HEK293 (cell line): Measurements from ENCODE around the gene ACVRL1.

Experiments used
- CTCF ChIP-seq: fragments of 450-650 bp; formaldehyde crosslinking; IDR thresholded peaks from 2 replicates; pipeline ENCODE4 v1.5.1; 2016; ENCODE audit warnings: missing biosample characterization, missing genetic modification characterization
- RBAK ChIP-seq: fragments of 450-650 bp; formaldehyde crosslinking; IDR thresholded peaks from 2 replicates; pipeline ENCODE4 v1.5.1; 2016; ENCODE audit warnings: missing biosample characterization, missing genetic modification characterization
- TSHZ1 ChIP-seq: fragments of 450-650 bp; formaldehyde crosslinking; IDR thresholded peaks from 2 replicates; pipeline ENCODE4 v1.5.1; 2016; ENCODE audit warnings: missing biosample characterization, missing genetic modification characterization, borderline replicate concordance
- ZNF274 ChIP-seq, 2 experiments: fragments of 200-500 bp in 1 of 2; fragments of 450-650 bp in 1 of 2; sonication (Bioruptor generic) in 1 of 2; formaldehyde crosslinking in 1 of 2; IDR thresholded peaks; 2 replicates each; pipeline versions ENCODE4 v1.5.1 to v1.6.1; 2014 to 2016; ENCODE audit warnings: borderline replicate concordance in 1 of 2, inconsistent platforms in 1 of 2, low read length in 1 of 2, missing biosample characterization in 1 of 2, missing genetic modification characterization in 1 of 2
- TF ChIP-seq, protein P1 (sequence below): fragments of 450-650 bp; formaldehyde crosslinking; IDR thresholded peaks from 2 replicates; pipeline ENCODE4 v1.5.1; 2016; ENCODE audit warnings: missing biosample characterization, missing genetic modification characterization

DNA sequence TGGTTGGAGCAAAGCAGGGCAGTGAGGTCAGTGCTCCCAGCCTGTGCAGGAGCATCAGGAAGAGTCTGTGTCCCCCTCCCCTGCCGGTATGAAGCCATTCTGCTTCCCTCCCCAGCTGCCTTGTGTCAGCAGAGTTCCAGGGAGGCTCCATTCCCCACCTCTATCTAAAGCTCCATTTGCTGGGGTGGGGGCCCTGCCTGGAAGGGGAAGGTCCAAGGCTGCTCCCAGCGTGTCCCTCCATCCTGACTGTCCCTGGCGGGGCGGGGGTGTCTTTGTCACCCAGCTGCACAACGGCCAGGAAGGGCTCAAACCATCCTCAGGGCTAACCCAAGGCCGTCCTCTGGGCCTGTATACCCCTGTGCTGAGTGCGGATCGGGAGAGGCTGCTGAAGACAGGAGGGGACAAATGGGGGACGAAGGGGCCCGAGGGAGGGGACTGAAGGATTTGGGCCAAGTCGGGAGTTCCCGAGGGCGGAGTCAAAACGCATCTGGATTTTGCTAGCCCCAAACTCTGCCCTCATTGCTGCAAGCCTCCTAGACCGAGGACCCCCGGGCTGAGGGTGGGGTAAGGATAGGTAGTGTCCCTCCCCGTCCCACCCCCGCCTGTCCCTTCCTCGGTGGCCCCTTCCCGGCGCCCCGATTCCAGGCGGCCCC, 748 bp upstream of the ACVRL1 start:
- no peak for TF ChIP-seq RBAK (tag by site-specific recombination)
- TF ChIP-seq CTCF (tag by site-specific recombination): no peak
- TF ChIP-seq ZNF274 (IDR thresholded peaks at IDR 0.05; ENCODE audit: low read length): no peak
- TF ChIP-seq ZNF274 (tag by site-specific recombination; IDR thresholded peaks at IDR 0.05; ENCODE audit: borderline replicate concordance): no peak
- TF ChIP-seq, protein P1, sequence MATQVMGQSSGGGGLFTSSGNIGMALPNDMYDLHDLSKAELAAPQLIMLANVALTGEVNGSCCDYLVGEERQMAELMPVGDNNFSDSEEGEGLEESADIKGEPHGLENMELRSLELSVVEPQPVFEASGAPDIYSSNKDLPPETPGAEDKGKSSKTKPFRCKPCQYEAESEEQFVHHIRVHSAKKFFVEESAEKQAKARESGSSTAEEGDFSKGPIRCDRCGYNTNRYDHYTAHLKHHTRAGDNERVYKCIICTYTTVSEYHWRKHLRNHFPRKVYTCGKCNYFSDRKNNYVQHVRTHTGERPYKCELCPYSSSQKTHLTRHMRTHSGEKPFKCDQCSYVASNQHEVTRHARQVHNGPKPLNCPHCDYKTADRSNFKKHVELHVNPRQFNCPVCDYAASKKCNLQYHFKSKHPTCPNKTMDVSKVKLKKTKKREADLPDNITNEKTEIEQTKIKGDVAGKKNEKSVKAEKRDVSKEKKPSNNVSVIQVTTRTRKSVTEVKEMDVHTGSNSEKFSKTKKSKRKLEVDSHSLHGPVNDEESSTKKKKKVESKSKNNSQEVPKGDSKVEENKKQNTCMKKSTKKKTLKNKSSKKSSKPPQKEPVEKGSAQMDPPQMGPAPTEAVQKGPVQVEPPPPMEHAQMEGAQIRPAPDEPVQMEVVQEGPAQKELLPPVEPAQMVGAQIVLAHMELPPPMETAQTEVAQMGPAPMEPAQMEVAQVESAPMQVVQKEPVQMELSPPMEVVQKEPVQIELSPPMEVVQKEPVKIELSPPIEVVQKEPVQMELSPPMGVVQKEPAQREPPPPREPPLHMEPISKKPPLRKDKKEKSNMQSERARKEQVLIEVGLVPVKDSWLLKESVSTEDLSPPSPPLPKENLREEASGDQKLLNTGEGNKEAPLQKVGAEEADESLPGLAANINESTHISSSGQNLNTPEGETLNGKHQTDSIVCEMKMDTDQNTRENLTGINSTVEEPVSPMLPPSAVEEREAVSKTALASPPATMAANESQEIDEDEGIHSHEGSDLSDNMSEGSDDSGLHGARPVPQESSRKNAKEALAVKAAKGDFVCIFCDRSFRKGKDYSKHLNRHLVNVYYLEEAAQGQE (tag by site-specific recombination): no peak
- no peak for TF ChIP-seq TSHZ1
